HG02678 (cell line): ENCODE measurements around the gene NPPC.
"Not testable (repeated sequence)": the region's sequence is repeated elsewhere in the genome, so short reads cannot be mapped to it uniquely, and the experiment has no call there.

ENCODE experiments used
- ATAC-seq: cut with Tn5 transposase; IDR thresholded peaks from one replicate; pipeline ENCODE4 v1.9.1; 2021; ENCODE audit warnings: mild to moderate bottlenecking, moderate library complexity; ENCODE audit not compliant: unreplicated experiment

The NPPC gene

GRCh38 chr2:231890896-231891513 lies 35.2 kb downstream of the NPPC start:
- ATAC-seq, result no peak

- ATAC-seq, result no peak
Measured at GRCh38 chr2:231887756-231888155, 38.4 kb downstream of the NPPC start.

DNA sequence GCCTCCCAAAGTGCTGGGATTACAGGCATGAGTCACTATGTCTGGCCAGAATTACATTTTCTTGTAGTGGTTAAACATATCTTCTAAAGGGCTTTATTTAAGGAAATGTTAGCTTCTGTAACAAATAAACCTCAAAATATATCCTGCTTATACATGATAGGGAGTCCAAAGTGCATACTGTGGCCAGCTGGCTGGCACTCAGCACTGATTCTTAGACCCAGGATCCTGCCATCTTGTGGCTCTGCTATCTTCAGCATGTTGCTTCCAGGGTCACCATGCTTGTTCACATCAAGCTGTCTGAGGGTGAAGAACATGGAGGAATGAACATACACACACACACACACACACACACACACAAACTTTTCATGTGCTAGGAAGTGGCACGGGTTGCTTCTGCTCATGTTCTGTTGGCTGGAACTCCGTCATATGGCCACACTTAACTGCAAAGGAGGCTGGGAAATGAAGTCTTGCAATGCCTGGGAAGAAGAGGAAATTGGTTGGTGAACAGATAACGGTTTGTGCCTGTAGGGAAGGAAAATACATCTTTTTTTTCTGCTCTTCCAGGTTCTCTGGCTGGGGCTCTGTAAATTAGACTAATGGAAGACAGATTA lies 40.0 kb downstream of the NPPC start:
- no peak for ATAC-seq

DNA sequence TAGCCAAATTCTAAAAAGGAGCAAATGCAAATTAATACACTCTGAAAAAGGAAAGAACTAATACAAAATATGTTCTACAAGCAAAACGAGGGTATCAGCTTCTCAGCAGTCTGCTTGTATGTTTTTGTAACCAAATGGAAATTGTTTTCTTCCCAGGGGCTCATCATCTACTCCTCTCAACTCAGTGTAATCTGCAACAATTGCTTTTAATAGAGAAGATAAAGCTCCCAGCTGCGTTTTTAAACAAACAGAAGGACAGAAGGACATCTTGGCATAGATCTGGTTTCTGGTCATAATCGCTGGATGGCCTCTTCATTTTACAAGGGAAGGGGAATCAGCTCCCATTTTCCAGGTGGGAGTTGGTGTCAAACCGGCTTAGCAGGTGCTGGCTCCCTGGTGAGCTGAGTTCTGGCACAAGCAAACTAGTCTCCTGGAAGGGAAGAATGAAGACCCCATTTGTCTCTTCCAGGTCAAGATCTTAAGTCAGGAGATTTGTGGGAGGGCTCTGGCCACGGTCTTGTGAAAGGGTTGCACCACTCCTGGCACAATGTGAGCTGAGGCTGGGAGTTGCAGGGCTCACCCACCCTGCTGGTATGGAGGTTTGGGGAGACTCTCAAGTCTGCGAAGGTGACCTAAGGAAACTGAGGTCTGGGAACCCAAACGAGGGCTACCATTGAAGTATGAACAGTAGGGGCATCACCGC lies 41.6 kb downstream of the NPPC start:
- no peak for ATAC-seq

- no peak for ATAC-seq
Measured at GRCh38 chr2:231883468-231883881, 42.7 kb downstream of the NPPC start.

- ATAC-seq, result no peak
Measured at GRCh38 chr2:231882646-231883045, 43.5 kb downstream of the NPPC start.

DNA sequence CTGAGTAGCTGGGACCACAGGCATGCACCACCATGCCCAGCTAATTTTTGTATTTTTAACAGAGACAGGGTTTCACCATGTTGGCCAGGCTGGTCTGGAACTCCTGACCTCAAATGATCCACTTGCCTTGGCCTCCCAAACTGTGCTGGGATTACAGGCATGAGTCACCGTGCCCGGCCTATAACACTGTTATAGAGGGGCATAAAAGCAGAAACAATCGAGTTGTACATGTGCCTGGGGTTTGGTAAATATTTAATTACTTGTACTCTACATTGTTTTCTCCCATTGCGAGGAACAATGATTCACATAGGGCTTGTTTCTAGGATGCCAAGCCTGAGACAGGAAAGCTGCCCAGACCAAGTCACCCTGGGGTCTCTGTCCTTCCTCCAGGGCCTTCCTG lies 45.8 kb downstream of the NPPC start:
- not testable (repeated sequence) for ATAC-seq

DNA sequence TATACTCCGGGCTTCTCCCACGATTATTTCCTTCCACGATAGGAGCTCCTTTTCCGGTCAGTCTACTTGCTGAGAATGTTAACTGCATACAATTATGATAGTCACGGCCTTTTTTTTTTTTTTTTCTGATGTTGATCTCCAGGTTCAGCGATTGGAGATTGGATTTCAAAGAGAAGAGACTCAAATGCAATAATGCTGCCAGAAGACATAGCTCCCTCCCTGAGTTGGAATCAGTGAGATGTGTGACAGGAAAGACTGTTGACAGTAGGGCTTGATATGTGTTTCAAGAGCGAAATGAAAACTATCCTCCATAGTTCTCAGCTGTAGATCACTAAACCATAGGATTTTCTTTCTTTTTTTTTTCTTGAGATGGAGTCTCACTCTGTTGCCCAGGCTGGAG lies 47.0 kb downstream of the NPPC start:
- ATAC-seq, result no peak

DNA sequence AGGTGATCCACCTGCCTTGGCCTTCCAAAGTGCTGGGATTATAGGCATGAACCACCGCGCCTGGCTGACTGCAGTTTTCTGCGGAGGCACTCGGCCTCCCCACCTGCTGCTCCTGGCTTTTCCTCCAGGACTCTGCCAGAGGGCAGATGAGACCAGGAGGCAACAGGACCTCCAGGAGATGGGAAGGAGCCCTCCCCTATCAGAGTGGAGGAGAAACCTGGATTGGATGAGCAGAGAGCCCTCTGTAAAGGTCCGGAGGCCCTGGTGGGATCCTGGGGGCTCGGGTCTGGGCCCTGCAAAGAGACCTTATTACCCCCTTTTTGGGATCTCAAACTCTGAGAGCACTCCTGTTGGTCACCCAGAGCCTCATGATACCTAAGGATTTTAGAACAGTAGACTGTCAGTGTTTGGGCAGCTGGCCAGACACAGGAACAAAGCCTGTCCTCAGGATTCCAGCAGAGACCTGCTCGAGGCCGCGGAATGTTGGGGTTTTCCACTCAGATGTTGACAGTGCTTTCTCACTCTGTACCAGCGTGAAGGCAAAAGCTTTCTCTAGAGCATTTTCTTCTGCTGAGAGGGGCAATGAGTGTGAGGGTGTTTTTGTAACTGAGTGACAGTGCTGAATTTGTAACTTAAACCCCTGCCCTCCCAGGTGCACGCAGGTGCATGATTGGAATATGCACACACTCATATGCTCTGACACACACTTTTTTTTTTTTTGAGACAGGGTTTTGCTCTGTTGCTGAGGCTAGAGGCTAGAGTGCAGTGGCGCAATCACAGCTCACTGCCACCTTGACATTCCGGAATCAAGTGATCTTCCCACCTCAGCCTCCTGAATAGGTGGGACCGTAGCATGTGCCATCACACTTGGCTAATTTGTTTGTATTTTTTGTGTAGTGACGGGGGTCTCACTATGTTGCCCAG lies 48.4 kb downstream of the NPPC start:
- no peak for ATAC-seq

- ATAC-seq, result no peak
Measured at GRCh38 chr2:231874944-231875343, 51.3 kb downstream of the NPPC start.
